HEK293 (cell line): ENCODE measurements around the gene PARP15.

Experiments
- CTCF ChIA-PET: fragments of 350-600 bp; formaldehyde crosslinking; extraction: SDS; loops from one replicate; lab custom pipeline; 2021; ENCODE audit warnings: antibody characterized with exemption; lab: Yijun Ruan, JAX
- POLR2A ChIA-PET: fragments of 300-600 bp; formaldehyde crosslinking; extraction: SDS; loops from one replicate; lab custom pipeline; 2020; ENCODE audit warnings: antibody characterized with exemption, inconsistent platforms; lab: Yijun Ruan, JAX
- H3K27ac ChIP-seq: fragments of 200-500 bp; sonication (Bioruptor generic); 2 replicates; pipeline ENCODE4 v1.5.1; 2014; ENCODE audit warnings: low read depth, low read length, control low read depth, inconsistent platforms; ENCODE audit errors: extremely low read depth
- H3K36me3 ChIP-seq, 2 experiments: fragments of 200-500 bp in 1 of 2; sonication (Bioruptor generic) in 1 of 2; 1 replicate in 1 of 2; 2 replicates in 1 of 2; pipeline ENCODE4 v1.5.1; 2014 to 2017; ENCODE audit warnings: inconsistent platforms in 2 of 2, low read length in 2 of 2; ENCODE audit not compliant: control insufficient read depth in 2 of 2, insufficient read depth in 1 of 2
- H3K4me1 ChIP-seq: fragments of 200-500 bp; sonication (Bioruptor generic); 2 replicates; pipeline ENCODE4 v1.5.1; 2014; ENCODE audit warnings: mild to moderate bottlenecking, low read length, inconsistent platforms; ENCODE audit not compliant: control insufficient read depth, insufficient read depth
- H3K4me3 ChIP-seq: 2 replicates; pipeline ENCODE4 v1.5.1; 2011; ENCODE audit warnings: low read depth, mild to moderate bottlenecking, control low read depth, low read length, moderate library complexity
- H3K9me3 ChIP-seq: fragments of 200-500 bp; sonication (Bioruptor generic); 2 replicates; pipeline ENCODE4 v1.5.1; 2014; ENCODE audit warnings: low read depth, low read length, inconsistent platforms; ENCODE audit not compliant: control insufficient read depth, insufficient read depth
- HOXA7 ChIP-seq: sonication (generic); formaldehyde crosslinking; IDR thresholded peaks from 2 replicates; pipeline ENCODE4 v1.8.1; 2022; ENCODE audit warnings: missing genetic modification reagents, borderline replicate concordance
- HOXC10 ChIP-seq: sonication (generic); formaldehyde crosslinking; IDR thresholded peaks from 2 replicates; pipeline ENCODE4 v1.8.1; 2023; ENCODE audit warnings: mild to moderate bottlenecking, missing genetic modification reagents
- KLF16 ChIP-seq: fragments of 450-650 bp; formaldehyde crosslinking; IDR thresholded peaks from 2 replicates; pipeline ENCODE4 v1.5.1; 2017; ENCODE audit warnings: missing biosample characterization, missing genetic modification characterization
- ZNF133 ChIP-seq: fragments of 450-650 bp; formaldehyde crosslinking; IDR thresholded peaks from 2 replicates; pipeline ENCODE4 v1.5.1; 2016; ENCODE audit warnings: missing biosample characterization, missing genetic modification characterization
- ZNF175 ChIP-seq: fragments of 450-650 bp; formaldehyde crosslinking; IDR thresholded peaks from 2 replicates; pipeline ENCODE4 v1.5.1; 2016; ENCODE audit warnings: missing biosample characterization, missing genetic modification characterization
- ZNF214 ChIP-seq: fragments of 450-650 bp; formaldehyde crosslinking; IDR thresholded peaks from 2 replicates; pipeline ENCODE4 v1.5.1; 2017; ENCODE audit warnings: missing biosample characterization, mild to moderate bottlenecking, missing genetic modification characterization, borderline replicate concordance
- ZNF302 ChIP-seq: fragments of 450-650 bp; formaldehyde crosslinking; IDR thresholded peaks from 2 replicates; pipeline ENCODE4 v1.5.1; 2016; ENCODE audit warnings: missing biosample characterization, missing genetic modification characterization, low read depth
- ZNF501 ChIP-seq: fragments of 450-650 bp; formaldehyde crosslinking; IDR thresholded peaks from 2 replicates; pipeline ENCODE4 v1.5.1; 2016; ENCODE audit warnings: missing biosample characterization, missing genetic modification characterization
- ZNF510 ChIP-seq: fragments of 450-650 bp; formaldehyde crosslinking; IDR thresholded peaks from 2 replicates; pipeline ENCODE4 v1.5.1; 2018; ENCODE audit warnings: mild to moderate bottlenecking, missing genetic modification characterization, missing biosample characterization; ENCODE audit not compliant: insufficient replicate concordance
- ZNF561 ChIP-seq: fragments of 450-650 bp; IDR thresholded peaks from 2 replicates; pipeline ENCODE4 v1.5.1; 2018; ENCODE audit warnings: missing biosample characterization, missing genetic modification characterization, borderline replicate concordance
- ZNF707 ChIP-seq: fragments of 450-650 bp; formaldehyde crosslinking; IDR thresholded peaks from 2 replicates; pipeline ENCODE4 v1.5.1; 2016; ENCODE audit warnings: missing biosample characterization, missing genetic modification characterization
- ZNF747 ChIP-seq: fragments of 450-650 bp; formaldehyde crosslinking; IDR thresholded peaks from 2 replicates; pipeline ENCODE4 v1.5.1; 2016; ENCODE audit warnings: missing biosample characterization, missing genetic modification characterization
- TF ChIP-seq, protein P1 (sequence below): fragments of 450-650 bp; formaldehyde crosslinking; IDR thresholded peaks from 2 replicates; pipeline ENCODE4 v1.5.1; 2016; ENCODE audit warnings: missing biosample characterization, missing genetic modification characterization
- TF ChIP-seq, protein P2 (sequence below): fragments of 450-650 bp; formaldehyde crosslinking; IDR thresholded peaks from 2 replicates; pipeline ENCODE4 v1.5.1; 2016; ENCODE audit warnings: missing biosample characterization, missing genetic modification characterization
- TF ChIP-seq, protein P3 (sequence below): fragments of 450-650 bp; formaldehyde crosslinking; IDR thresholded peaks from 2 replicates; pipeline ENCODE4 v1.5.1; 2016; ENCODE audit warnings: missing biosample characterization, missing genetic modification characterization, borderline replicate concordance

Gene PARP15

DNA sequence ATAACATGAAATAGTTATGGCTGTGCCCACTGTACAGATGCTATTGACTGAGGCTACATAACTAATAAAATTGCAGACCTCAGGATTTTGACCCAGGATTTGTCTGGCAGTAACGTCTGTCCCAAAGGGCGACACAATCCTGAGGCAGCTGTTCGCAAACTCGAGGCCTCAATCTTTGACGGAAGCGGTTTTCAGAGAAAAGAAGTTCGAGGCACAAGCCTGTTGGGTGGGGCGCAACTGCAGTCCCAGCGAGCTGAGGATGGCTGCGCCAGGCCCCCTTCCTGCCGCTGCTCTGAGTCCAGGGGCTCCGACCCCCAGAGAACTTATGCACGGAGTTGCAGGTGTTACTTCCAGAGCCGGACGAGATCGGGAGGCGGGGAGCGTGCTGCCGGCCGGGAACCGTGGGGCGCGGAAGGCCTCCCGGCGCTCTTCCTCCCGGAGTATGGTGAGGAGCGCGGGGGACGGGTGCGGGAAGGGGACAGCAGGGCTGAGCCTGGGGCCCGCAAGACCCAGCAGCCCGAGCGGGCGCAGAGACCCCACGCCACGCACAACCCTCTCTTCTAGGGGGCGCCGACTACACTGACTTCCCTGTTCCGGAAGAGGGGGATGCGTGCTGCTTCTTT is at the start of gene PARP15:
Gene PARP15, plus strand, starts transcription at position 242 of the 623 bp plus-strand sequence. Its CDS starts 18 bp downstream, at position 260.
- no peak within 1 kb of the TSS for H3K4me3 ChIP-seq
- H3K4me1 ChIP-seq: no peaks in the 10 kb centered on the region
- no peak within 1 kb of the TSS for H3K27ac ChIP-seq
- H3K9me3 ChIP-seq: no peaks in the 10 kb centered on the region
- TF ChIP-seq ZNF501 (tag by site-specific recombination) (no peak), ZNF510 (tag by site-specific recombination) (no peak), KLF16 (no peak), ZNF707 (no peak), ZNF747 (no peak), ZNF302 (tag by site-specific recombination) (no peak), HOXA7 (CRISPR knock-in tag) (no peak)
- TF ChIP-seq, protein P1, sequence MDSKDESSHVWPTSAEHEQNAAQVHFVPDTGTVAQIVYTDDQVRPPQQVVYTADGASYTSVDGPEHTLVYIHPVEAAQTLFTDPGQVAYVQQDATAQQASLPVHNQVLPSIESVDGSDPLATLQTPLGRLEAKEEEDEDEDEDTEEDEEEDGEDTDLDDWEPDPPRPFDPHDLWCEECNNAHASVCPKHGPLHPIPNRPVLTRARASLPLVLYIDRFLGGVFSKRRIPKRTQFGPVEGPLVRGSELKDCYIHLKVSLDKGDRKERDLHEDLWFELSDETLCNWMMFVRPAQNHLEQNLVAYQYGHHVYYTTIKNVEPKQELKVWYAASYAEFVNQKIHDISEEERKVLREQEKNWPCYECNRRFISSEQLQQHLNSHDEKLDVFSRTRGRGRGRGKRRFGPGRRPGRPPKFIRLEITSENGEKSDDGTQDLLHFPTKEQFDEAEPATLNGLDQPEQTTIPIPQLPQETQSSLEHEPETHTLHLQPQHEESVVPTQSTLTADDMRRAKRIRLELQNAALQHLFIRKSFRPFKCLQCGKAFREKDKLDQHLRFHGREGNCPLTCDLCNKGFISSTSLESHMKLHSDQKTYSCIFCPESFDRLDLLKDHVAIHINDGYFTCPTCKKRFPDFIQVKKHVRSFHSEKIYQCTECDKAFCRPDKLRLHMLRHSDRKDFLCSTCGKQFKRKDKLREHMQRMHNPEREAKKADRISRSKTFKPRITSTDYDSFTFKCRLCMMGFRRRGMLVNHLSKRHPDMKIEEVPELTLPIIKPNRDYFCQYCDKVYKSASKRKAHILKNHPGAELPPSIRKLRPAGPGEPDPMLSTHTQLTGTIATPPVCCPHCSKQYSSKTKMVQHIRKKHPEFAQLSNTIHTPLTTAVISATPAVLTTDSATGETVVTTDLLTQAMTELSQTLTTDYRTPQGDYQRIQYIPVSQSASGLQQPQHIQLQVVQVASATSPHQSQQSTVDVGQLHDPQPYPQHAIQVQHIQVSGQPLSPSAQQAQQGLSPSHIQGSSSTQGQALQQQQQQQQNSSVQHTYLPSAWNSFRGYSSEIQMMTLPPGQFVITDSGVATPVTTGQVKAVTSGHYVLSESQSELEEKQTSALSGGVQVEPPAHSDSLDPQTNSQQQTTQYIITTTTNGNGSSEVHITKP (tag by site-specific recombination): no peak
- TF ChIP-seq, protein P2, sequence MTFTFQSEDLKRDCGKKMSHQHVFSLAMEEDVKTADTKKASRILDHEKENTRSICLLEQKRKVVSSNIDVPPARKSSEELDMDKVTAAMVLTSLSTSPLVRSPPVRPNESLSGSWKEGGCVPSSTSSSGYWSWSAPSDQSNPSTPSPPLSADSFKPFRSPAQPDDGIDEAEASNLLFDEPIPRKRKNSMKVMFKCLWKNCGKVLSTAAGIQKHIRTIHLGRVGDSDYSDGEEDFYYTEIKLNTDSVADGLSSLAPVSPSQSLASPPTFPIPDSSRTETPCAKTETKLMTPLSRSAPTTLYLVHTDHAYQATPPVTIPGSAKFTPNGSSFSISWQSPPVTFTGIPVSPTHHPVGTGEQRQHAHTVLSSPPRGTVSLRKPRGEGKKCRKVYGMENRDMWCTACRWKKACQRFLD (tag by site-specific recombination): no peak
- TF ChIP-seq, all 188 proteins: peak for 0
- ChIA-PET CTCF (no interaction called here), POLR2A (no interaction called here)
- no peaks in the 10 kb centered on the region for H3K36me3 ChIP-seq

DNA sequence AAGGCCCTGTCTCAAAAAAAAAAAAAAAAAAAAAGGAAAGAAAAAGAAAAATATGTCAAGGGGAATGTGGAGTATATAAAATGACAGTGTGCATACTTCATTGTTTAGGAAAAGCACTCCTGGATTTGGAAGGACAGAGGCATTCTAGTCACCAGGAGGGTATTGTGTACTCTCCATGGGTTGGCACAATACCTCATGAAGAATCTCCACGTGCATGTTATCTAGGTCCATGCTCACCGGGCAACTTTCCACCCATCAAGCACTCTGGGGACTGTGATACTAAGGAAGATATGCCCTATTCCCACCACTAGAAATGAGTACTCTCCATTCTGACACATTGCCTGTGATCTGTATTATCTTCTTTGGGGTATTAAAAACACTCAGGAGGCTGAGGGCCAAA is 47.3 kb upstream of the PARP15 start:
- POLR2A ChIA-PET: no interaction called here
- no peak overlapping the region for H3K4me3 ChIP-seq
- H3K9me3 ChIP-seq: no peaks in the 10 kb centered on the region
- no peaks in the 10 kb centered on the region for H3K4me1 ChIP-seq
- no peak overlapping the region for H3K27ac ChIP-seq
- H3K36me3 ChIP-seq: peaks cover 0 to 10% of the 10 kb centered on the region in 2 experiments; a peak in 1 of 3 replicates
- CTCF ChIA-PET: no interaction called here
- no peak for TF ChIP-seq ZNF175 (tag by site-specific recombination)
- no peak for TF ChIP-seq ZNF133 (tag by site-specific recombination)
- TF ChIP-seq ZNF214: no peak
- no peak for TF ChIP-seq HOXC10 (CRISPR knock-in tag)
- TF ChIP-seq, protein P3, sequence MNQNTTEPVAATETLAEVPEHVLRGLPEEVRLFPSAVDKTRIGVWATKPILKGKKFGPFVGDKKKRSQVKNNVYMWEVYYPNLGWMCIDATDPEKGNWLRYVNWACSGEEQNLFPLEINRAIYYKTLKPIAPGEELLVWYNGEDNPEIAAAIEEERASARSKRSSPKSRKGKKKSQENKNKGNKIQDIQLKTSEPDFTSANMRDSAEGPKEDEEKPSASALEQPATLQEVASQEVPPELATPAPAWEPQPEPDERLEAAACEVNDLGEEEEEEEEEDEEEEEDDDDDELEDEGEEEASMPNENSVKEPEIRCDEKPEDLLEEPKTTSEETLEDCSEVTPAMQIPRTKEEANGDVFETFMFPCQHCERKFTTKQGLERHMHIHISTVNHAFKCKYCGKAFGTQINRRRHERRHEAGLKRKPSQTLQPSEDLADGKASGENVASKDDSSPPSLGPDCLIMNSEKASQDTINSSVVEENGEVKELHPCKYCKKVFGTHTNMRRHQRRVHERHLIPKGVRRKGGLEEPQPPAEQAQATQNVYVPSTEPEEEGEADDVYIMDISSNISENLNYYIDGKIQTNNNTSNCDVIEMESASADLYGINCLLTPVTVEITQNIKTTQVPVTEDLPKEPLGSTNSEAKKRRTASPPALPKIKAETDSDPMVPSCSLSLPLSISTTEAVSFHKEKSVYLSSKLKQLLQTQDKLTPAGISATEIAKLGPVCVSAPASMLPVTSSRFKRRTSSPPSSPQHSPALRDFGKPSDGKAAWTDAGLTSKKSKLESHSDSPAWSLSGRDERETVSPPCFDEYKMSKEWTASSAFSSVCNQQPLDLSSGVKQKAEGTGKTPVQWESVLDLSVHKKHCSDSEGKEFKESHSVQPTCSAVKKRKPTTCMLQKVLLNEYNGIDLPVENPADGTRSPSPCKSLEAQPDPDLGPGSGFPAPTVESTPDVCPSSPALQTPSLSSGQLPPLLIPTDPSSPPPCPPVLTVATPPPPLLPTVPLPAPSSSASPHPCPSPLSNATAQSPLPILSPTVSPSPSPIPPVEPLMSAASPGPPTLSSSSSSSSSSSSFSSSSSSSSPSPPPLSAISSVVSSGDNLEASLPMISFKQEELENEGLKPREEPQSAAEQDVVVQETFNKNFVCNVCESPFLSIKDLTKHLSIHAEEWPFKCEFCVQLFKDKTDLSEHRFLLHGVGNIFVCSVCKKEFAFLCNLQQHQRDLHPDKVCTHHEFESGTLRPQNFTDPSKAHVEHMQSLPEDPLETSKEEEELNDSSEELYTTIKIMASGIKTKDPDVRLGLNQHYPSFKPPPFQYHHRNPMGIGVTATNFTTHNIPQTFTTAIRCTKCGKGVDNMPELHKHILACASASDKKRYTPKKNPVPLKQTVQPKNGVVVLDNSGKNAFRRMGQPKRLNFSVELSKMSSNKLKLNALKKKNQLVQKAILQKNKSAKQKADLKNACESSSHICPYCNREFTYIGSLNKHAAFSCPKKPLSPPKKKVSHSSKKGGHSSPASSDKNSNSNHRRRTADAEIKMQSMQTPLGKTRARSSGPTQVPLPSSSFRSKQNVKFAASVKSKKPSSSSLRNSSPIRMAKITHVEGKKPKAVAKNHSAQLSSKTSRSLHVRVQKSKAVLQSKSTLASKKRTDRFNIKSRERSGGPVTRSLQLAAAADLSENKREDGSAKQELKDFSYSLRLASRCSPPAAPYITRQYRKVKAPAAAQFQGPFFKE (tag by site-specific recombination): no peak
- no peak for TF ChIP-seq ZNF561
- TF ChIP-seq, all 188 proteins: peak for 0
